Measurements from ENCODE around the gene SNX33. TPM values are rescaled to one million over a fixed set of nuclear protein-coding genes. Genes with fewer than 3 reads are reported as not detected.

Gene SNX33
- total RNA-seq, 1 donor, result 39.8 TPM

Other genes with a start within 250 kb of the SNX33 start
- 34.5 and 36.2 TPM in 2 replicates for gene SIN3A, start 196.2 kb upstream of the SNX33 start, total RNA-seq
- 23.9 and 24.2 TPM in 2 replicates for gene PTPN9, start 68.6 kb upstream of the SNX33 start, total RNA-seq
- 30.4 and 30.9 TPM in 2 replicates for gene SNUPN, start 22.2 kb upstream of the SNX33 start, total RNA-seq
- gene IMP3, start 7.7 kb upstream of the SNX33 start, total RNA-seq, result 46.6 and 64.4 TPM in 2 replicates
- gene CSPG4, start 64.9 kb downstream of the SNX33 start, total RNA-seq, result 11.5 and 20.3 TPM in 2 replicates
- gene UBE2Q2, start 195.5 kb downstream of the SNX33 start, total RNA-seq, result 66.2 and 67.2 TPM in 2 replicates

Data from osteoblast (primary cell).